Suprapubic skin (tissue), 4 donors: ENCODE results near the gene B4GALT5. TPM values are rescaled to one million over a fixed set of nuclear protein-coding genes. Genes with fewer than 3 reads are reported as not detected.

ENCODE experiments used
- DNase-seq, 2 donors: peaks; one replicate each; pipeline ENCODE4 v3.0.0-alpha.2; 2019; ENCODE audit warnings: low spot score in 2 of 2
- H3K27ac ChIP-seq: fragments of 200-600 bp; sonication (generic); one replicate; pipeline ENCODE4 v1.5.1; 2019
- H3K27me3 ChIP-seq: fragments of 200-600 bp; sonication (generic); one replicate; pipeline ENCODE4 v1.5.1; 2019
- H3K36me3 ChIP-seq: fragments of 200-600 bp; sonication (generic); one replicate; pipeline ENCODE4 v1.5.1; 2019
- H3K4me1 ChIP-seq: fragments of 200-600 bp; sonication (generic); one replicate; pipeline ENCODE4 v1.5.1; 2019
- H3K4me3 ChIP-seq: fragments of 200-600 bp; sonication (generic); one replicate; pipeline ENCODE4 v1.5.1; 2019; ENCODE audit warnings: mild to moderate bottlenecking
- H3K9me3 ChIP-seq: fragments of 200-600 bp; sonication (generic); one replicate; pipeline ENCODE4 v1.5.1; 2019
- CTCF ChIP-seq, 2 donors: fragments of 200-600 bp in 1 of 2; fragments of 450-650 bp in 1 of 2; sonication (generic) in 1 of 2; IDR thresholded peaks; one replicate each; pipeline ENCODE4 v1.5.1; 2016 to 2019; ENCODE audit warnings: antibody characterized with exemption in 2 of 2, mild to moderate bottlenecking in 1 of 2, moderate library complexity in 1 of 2
- EP300 ChIP-seq: sonication (generic); formaldehyde crosslinking; IDR thresholded peaks from one replicate; pipeline ENCODE4 v1.6.1; 2017; ENCODE audit warnings: antibody characterized with exemption
- POLR2A ChIP-seq, 2 donors: fragments of 450-650 bp; IDR thresholded peaks; one replicate each; pipeline ENCODE4 v1.6.1; 2017; ENCODE audit warnings: antibody characterized with exemption in 2 of 2, mild to moderate bottlenecking in 2 of 2, moderate library complexity in 2 of 2
- POLR2AphosphoS5 ChIP-seq, 3 donors: sonication (generic); formaldehyde crosslinking; IDR thresholded peaks; one replicate each; pipeline ENCODE4 v1.6.1; 2017; ENCODE audit warnings: antibody characterized with exemption in 3 of 3
- WGBS: methylation state at CpG from one replicate; pipeline ENCODE4 v1.1.5; 2018; 5-methylcytosine and 5-hydroxymethylcytosine counted together
- total RNA-seq, 4 donors: library from RNA; depleted of rRNA; stranded (reverse); fragments of >200 nt; gene quantifications; one replicate each; pipeline ENCODE4 v1.1.0, GENCODE V29; 2016

The B4GALT5 gene
- total RNA-seq, 4 donors from 2014 or later: 8.8 to 12.7 (median 10.1) TPM

GRCh38 chr20:49691818-49692568, 21.7 kb downstream of the B4GALT5 start:
- Histone ChIP-seq H3K27me3 (no peaks in the 10 kb centered on the region), H3K4me3 (no peak overlapping the region), H3K36me3 (no peaks in the 10 kb centered on the region), H3K4me1 (peaks cover 41% of the 10 kb centered on the region), H3K27ac (no peak overlapping the region), H3K9me3 (no peaks in the 10 kb centered on the region)
- 94% methylated on average over 5 of the region's 5 CpGs for WGBS
- TF ChIP-seq CTCF (IDR thresholded peaks at IDR 0.05): no peak
- no peak for TF ChIP-seq POLR2A (IDR thresholded peaks at IDR 0.05)
- TF ChIP-seq EP300: no peak
- TF ChIP-seq POLR2AphosphoS5 (IDR thresholded peaks at IDR 0.05): no peak
- no peak for DNase-seq

- H3K27ac ChIP-seq: no peak overlapping the region
- H3K27me3 ChIP-seq: no peaks in the 10 kb centered on the region
- peaks cover 35% of the 10 kb centered on the region for H3K4me1 ChIP-seq
- DNase-seq: no peak
- TF ChIP-seq EP300 (no peak), POLR2AphosphoS5 (IDR thresholded peaks at IDR 0.05) (no peak), POLR2A (IDR thresholded peaks at IDR 0.05) (no peak), CTCF (IDR thresholded peaks at IDR 0.05) (no peak)
- no peak overlapping the region for H3K4me3 ChIP-seq
- no peaks in the 10 kb centered on the region for H3K36me3 ChIP-seq
- WGBS: 60% methylated on average over 9 of the region's 9 CpGs
- no peaks in the 10 kb centered on the region for H3K9me3 ChIP-seq
These were observed 22.6 kb downstream of the B4GALT5 start for GRCh38 chr20:49690899-49691620.

- Histone ChIP-seq H3K36me3 (no peaks in the 10 kb centered on the region), H3K27ac (no peak overlapping the region), H3K9me3 (no peaks in the 10 kb centered on the region), H3K4me3 (no peak overlapping the region), H3K4me1 (peaks cover 34% of the 10 kb centered on the region), H3K27me3 (no peaks in the 10 kb centered on the region)
- 63% methylated on average over 4 of the region's 4 CpGs for WGBS
- TF ChIP-seq EP300 (no peak), POLR2AphosphoS5 (IDR thresholded peaks at IDR 0.05) (no peak), POLR2A (IDR thresholded peaks at IDR 0.05) (no peak), CTCF (IDR thresholded peaks at IDR 0.05) (no peak)
- DNase-seq: no peak
These were observed 25.8 kb downstream of the B4GALT5 start for GRCh38 chr20:49687595-49688567.

- WGBS: 10% methylated on average over 2 of the region's 2 CpGs
- no peak overlapping the region for H3K27ac ChIP-seq
- H3K4me1 ChIP-seq: peaks cover 34% of the 10 kb centered on the region
- no peak overlapping the region for H3K4me3 ChIP-seq
- no peaks in the 10 kb centered on the region for H3K36me3 ChIP-seq
- no peaks in the 10 kb centered on the region for H3K27me3 ChIP-seq
- no peak for TF ChIP-seq POLR2A (IDR thresholded peaks at IDR 0.05)
- no peak for TF ChIP-seq EP300
- TF ChIP-seq POLR2AphosphoS5 (IDR thresholded peaks at IDR 0.05): no peak
- no peak for TF ChIP-seq CTCF (IDR thresholded peaks at IDR 0.05)
- H3K9me3 ChIP-seq: no peaks in the 10 kb centered on the region
- no peak for DNase-seq
These were observed 27.9 kb downstream of the B4GALT5 start for GRCh38 chr20:49685809-49686208.
